NCI-H82 (cell line): ENCODE data around the gene ZCCHC4.

Source experiments
- DNase-seq: peaks from one replicate; lab custom pipeline; 2025; lab: John Stamatoyannopoulos, UW

ZCCHC4 gene, protein sequence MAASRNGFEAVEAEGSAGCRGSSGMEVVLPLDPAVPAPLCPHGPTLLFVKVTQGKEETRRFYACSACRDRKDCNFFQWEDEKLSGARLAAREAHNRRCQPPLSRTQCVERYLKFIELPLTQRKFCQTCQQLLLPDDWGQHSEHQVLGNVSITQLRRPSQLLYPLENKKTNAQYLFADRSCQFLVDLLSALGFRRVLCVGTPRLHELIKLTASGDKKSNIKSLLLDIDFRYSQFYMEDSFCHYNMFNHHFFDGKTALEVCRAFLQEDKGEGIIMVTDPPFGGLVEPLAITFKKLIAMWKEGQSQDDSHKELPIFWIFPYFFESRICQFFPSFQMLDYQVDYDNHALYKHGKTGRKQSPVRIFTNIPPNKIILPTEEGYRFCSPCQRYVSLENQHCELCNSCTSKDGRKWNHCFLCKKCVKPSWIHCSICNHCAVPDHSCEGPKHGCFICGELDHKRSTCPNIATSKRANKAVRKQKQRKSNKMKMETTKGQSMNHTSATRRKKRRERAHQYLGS

DNA sequence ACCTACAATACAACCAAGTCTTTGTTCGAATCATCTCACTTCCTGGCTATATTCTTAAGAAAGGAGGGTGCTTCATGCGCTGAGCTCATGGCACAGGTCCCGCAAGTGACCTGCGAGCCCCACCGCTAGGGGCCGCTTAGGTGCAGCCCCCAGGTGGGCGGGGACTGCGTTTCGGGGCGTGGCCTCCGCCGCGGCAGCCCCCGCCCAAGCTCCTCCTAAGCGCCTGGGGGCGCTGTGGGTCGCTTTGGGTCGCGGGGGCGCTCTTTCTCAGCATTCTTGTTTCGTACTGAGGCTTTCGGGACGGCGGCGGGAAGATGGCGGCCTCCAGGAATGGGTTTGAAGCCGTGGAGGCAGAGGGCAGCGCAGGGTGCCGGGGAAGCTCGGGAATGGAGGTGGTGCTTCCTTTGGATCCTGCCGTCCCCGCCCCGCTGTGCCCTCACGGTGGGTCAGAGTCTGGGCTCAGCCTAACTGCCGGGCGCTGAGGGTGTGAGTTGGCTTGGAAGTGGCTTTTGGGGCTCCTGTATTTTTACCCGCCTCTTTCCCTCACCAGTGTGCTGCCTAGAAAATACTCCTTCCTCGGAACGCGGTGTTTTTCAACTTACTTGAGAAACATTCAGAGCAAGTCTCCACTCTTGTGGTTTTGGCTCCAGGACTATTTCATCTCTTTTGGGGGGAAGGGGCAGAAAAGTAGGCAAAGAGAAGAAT, at the start of gene ZCCHC4:
ZCCHC4 (plus strand) TSS at position 279 of the 705 bp plus-strand sequence; CDS start at position 315, 36 bp downstream.
- peak; percentile 89 for DNase-seq

DNA sequence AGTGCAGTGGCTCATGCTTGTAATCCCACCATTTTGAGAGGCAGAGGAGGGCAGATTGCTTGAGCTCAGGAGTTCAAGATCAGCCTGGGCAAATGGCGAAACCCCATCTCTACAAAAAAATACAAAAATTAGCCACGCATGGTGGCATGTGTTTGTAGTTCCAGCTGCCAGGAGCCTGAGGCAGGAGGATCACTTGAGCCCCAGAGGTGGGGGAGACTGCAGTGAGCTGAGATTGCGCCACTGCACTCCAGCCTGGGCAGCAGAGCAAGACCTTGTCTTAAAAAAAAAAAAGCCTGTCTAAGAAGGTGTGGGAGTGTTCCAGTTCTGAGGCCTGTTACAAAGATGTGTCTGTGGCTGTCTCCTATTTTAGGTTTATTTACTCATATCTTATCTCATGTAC, 40.7 kb upstream of the ZCCHC4 start:
- DNase-seq = no peak

DNA sequence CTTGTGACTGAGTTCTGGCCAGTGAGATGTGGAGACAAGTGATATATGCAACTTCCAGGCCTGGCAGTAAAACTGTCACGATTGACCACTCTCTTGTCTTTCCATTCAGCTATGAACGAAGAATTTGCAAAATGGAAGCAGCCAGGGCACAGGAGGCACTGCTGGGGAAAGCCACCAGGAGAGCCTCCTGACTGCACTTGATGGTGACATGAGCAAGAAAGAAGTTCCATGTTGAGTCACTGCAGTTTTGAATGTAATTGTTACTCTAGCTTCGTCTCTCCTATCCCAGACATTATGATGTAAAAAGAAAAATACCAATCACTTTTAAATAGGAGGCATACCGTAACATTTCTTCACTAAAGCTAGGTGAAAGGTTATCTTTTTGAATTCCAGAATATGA, 32.4 kb upstream of the ZCCHC4 start:
- no peak for DNase-seq

DNA sequence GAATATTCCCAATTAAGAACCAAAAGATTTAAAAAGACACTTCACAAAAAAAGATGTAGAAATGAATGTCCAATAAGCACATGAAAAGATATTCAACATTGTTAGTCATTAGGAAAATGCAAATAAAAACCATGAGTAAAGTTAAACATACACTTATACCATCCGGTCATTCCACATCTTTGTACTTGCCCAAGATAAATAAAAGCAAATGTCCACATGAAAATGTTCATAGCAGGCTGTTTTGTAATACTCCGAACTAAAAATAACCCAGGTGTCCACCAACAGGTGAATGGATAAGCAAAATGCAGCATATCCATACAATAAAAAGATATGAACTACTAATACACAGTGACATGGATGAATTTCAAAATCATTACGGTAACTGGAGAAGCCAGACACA, 28.6 kb upstream of the ZCCHC4 start:
- DNase-seq = no peak

DNA sequence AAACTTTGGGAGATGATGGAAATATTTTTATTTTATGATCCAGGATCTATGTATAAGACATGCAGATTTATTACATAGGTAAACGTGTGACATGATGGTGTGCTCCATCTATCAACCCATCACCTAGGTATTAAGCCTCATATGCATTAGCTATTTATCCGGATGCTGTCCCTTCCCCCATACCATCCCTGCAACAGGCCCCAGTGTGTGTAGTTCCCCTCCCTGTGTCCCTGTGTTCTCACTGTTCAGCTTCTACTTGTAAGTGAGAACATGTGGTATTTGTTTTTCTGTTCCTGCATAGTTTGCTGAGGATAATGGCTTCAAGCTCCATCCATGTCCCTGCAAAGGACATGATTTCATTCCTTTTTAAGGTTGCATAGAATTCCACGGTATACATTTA, 28.1 kb upstream of the ZCCHC4 start:
- DNase-seq = no peak

DNA sequence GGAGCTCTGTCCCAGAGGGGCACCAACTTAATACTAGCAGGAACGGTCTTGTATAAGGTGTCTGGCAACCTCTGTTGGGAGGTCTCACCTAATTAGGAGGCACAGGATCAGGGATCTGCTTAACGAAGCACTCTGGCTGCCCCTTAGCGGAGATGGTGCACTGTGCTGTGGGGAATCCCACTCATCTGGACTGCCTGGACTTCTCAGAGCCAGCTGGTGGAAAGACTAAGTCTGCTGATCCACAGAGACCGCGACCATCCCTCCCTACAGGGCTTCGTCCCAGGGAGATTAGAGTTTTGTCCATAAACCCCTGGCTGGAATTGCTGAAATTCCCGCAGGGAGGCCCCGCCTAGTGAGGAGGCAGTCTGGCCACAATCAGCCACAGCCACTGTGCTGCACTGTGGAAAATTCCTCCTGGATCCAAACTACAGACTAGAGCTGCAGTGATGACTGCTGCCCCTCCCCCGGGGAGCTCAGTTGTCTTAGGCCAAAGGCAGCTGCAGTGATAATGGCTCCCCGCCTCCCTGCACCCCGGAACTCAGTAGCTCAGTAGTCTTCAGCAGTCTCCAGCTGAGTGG, 22.0 kb upstream of the ZCCHC4 start:
- DNase-seq = peak; percentile 17

DNA sequence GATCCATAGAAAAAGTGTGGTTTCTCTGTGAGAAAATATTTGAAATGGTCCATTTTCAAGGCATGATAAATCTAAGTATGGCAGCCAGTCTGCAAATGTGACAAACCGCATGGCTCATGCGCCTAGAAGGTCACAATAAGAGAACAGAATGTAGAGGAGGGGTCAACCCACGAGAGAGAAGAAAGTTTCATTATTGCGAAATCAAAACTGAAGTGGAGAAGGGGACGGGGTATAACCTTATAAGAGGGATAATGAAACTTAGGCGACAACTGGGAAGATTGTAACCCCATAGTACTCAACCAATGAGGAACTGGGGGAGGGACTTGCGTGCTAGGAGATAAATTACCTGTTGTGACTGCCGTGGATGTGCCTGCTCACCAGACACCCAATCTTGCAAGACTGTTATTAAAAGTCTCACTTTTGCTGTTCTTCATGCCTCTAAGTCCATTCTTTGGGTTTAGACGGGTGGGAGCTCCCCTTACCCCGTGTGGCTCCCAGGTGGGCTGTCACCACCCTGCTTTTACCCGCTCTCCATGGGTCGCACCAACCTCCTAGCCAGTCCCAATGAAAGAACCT, 21.3 kb upstream of the ZCCHC4 start:
- DNase-seq = no peak

DNA sequence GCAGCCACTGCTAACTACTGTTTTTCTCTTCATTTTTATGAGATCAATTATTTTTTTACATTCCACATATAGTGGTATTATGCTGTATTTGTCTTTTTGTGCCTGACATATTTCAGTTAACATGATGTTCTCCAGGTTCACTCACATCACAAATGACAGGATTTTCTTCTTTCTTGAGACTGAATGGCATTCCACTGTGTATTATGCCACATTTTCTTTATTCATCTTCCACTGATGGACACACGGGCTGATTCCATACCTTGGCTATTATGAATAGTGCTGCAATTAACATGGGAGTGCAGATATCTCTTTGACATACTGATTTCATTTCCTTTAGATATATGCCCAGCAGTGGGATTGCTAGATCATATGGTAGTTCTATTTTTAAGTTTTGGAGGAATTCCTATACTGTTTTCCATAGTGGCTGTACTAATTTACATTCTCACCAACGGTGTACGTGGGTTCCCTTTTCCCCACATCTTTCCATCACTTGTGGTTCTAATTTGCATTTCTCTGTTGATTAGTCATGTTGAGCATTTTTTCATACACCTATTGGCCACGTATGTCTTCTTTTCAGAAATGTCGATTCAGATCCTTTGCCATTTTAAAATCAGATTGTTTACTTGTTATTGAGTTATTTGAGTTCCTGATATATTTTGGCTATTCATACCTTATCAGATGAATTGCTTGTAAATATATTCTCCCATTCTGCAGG, 14.9 kb upstream of the ZCCHC4 start:
- DNase-seq = no peak

DNA sequence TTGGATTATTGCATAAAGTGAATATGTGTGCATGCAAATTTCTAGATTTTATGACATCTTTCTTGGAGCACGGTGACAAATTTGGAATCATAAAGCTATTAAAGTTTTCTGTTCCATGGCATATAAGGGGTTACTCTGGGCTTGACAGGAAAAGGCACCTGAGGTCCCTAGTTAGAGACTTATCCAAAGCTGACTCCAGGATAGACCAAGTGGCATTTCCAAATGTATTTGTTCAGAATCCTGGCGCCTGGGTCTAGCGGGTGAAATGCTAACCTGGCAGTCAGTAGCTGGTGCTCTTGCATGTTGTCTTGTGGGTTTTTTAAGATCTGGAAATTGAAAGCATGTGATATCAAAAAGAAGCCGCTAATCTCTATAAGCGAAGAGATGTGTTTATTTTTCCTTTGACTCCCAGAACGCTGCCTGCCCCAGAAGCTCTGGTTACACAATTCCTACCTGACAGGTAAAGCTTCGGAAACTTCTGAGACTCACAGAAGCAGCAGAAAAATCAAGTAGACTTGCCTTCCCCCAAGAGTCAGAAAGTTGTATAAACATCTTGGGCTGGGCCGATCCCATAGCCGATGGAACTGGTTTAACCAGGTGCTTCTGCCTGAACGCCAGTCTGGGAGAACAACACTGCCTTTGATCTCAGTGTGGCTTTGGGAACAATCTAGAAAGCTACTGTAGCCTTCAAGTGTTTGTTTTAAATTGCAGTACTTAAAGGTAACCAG, 12.9 kb upstream of the ZCCHC4 start:
- DNase-seq = no peak

DNA sequence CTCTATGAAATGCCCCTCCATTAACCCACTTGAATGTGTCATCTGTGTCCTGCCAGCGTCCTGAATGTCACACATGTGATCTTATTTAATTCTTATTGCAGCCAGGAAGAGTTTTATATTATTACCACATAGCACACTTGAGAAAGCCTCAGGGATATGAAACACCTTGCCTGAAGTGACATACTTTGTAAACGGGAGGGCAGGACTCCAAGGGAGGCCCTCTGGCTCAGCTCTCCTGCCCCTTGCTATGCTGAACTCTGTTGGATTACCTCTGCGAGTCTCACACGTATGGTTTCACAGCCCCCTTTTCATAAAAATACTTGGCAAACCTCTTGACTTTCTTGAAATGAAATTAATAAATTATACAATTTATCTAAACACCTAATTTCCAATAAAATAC, 11.1 kb upstream of the ZCCHC4 start:
- DNase-seq = no peak

DNA sequence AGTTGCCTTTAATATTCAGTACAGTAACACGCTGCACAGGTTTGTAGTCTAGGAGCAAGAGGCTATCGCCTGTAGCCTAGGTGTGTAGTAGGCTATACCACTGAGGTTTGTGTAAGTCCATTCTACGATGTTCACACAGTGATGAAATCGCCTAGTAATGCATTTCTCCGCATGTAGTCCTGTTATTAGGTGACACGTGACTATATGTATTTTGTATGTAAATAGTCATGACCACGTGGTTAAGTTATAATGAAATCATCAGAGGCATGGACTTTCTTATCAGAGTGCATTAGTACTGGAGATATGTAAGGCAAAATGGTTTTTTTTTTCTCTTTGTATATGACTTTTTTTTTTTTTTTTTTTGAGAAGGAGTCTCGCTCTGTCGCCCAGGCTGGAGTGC, 9.9 kb upstream of the ZCCHC4 start:
- no peak for DNase-seq

DNA sequence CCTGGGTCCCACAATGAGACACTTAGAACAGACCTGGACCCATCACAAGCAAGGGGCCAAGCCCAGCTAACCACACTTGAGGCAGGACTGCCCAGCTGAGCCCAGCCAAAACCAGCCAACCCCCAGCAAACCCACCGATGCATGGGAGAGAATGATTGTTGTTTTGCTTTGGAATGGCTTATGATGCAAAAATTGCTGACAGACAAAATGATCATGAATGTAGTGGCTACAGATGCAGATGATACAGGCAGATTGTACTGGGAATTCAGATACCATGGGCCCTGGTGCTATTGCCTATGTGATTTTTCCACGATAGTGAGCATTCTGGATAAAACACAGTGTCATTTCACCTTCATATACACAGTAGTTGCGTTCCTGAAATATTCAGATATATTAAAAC, 9.0 kb upstream of the ZCCHC4 start:
- DNase-seq = no peak

DNA sequence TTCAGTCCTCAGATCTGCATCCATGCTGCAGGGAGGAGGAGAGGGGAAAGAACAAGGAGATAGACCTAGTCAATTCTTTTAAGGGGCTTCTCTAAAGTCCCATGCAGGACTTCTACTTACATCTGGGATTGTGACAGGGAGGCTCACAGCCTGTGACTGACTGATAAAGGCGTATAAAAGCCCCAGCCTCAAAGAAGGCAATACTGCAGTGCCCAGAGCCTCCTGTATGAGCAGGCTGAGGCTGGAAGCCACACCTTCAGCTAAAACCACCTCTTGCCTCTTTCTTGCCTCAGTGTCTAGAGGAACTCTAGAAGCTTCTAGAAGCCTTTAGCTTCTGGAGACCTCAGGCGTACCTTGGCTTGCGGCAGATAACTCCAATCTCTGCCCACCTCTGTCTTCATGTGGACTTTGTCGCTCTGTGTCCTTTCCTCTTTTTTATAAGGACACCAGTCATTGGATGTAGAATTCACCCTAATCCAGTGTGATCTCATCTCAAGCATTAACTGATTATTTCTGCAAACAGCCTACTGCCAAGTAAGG, 6.0 kb upstream of the ZCCHC4 start:
- no peak for DNase-seq

DNA sequence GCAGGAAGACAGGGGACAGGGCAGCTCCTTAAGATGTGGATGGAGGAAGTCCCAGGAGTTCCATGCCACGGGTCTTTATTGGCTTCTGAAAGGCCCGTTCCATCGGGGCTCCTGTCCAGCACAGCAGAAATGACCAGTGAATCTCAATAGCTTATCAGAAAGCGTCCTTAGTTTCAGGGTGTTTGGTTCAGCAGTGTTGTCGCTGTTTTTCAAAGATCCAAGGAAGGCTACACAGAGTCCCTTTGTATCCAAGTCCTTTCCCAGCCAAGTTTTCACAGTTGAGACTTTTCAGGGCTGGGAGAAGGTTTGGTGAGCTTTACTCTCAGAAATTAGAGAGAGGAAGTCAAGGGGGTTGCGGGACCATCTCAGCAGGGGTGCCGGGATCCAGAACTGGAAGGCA, 5.0 kb upstream of the ZCCHC4 start:
- DNase-seq = no peak

DNA sequence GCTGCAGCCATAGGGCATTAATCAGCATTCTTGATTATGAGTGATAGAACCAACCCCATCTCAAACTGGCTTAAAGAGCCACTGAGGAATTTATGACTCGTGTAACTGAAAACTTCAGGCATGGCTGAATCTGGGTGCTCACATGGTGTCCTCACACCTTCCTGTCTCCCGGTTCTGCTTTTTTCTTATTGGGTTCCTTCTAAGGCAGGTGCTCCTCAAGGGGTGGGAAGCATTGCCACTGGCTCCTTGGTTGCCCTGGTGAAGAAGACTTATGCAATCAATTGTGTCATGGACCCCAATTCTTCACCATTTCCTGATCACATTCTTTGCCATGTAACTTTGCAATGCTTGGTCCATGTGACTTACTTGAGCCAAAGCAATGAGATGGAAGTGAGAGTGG, 4.3 kb upstream of the ZCCHC4 start:
- no peak for DNase-seq

DNA sequence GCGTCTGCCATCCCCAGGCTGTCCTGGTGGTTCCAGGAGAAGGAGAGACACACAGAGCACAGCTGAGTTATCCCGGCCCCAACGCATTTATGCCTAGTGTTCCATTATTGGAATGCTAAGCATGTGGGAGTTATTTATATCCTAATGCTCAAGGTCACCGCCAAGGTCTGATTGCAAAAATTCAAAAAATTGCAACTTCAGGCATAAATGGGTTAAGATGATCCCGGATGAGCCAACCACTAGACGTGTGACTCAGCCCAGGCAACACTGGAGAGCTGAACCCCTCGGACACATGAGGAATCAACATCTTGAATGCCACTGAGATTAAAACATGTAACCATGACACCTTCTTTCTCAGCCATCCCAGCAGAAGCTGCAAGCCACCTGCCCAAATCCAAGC, 3.8 kb upstream of the ZCCHC4 start:
- no peak for DNase-seq

DNA sequence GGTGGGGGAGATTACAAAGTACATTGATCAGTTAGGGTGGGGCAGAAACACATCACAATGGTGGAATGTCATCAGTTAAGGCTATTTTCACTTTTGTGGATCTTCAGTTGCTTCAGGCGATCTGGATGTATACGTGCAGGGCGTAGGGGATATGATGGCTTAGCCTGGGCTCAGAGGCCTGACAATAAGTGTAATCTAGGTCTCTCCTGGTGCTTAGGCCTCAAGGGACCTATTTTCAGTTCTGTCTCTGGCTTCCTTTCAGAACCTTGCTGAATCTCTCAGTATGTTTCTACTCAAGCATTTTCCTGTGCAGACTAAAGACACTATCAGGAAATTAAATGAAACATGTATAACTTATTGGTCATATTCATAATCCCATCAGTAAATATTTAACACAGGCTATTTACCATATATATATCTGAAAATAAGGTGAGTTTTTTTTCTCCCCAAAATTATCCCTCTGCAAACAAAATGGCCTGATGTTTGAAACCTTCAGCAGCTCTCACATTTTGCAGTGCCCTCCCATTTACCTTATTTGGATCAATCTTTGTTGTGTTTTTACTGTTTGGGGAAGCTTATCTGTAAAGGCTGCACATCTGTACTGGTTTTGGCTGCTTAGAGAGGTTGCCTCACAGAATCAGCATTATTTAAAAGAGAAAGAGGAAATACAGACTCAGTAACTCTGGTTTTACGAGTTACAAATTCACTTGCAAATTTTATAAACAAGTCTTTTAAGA, 2.3 kb upstream of the ZCCHC4 start:
- peak; percentile 0 for DNase-seq

DNA sequence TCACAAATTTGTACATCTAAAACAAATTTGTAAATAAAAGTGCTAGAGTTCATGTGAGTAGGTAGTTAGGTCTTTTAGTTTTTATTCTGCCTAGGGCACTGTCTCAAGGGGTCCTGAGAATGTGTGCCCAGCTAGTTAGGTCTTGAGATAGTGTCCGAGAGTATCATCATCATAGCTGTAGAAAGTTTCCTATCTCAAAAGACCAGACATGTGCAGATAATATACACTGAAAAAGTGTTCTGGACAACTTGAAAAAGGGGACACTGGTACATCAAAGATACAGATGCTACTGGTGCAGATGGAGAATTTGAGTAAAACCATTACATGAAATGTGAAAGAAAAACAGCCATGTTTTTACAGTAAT, 1.8 kb upstream of the ZCCHC4 start:
- DNase-seq = no peak

DNA sequence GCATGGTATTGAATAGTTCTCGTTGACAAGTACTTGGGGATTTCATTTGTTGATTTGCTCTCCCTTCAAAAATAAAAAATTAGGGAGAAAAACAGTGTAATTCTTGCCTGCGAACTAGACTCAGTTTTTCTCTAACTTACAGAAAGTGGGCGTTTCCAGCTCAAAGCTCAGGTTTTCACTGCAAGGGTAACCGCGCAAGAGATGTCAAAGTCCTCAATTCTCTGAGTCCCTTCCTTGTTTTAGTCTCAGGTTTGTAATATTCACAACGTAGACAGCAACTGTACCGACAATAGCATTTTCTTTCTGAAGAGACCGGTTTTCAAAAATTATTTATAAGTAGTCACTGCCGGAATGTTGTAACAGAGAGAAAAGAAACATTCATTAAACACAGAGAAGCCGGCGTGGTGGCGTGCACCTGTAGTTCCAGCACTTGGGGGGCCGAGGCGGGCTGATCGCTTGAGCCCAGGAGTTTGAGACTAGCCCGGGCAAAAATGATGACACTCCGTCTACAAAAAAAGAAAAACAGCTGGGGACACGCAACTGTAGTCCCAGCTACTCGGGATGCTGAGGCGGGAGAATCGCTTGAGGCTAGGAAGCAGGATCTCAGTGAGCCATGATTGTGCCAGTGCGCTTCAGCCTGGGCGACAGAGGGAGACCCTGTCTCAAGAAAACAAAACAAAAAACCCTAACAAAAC, 774 bp downstream of the ZCCHC4 start:
- peak; percentile 33 for DNase-seq

DNA sequence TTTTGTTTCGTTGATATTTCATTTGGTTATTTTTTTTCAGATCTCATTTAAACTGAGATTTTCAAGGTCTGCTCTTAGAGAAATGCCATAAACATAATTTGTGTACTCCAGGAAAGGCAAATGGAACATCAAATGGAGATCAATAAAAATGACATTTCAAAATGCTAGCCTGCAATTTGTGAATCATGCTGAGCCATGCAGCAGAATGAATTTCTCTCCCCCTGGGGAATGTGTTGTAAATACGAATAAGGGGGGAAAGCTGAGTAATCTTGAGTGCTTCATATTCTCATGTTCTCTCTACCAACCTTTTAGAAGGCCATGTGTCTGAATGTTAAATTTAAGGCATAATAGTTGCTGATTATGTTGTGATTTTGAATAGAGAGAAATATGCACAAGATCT, 7.8 kb downstream of the ZCCHC4 start:
- DNase-seq = no peak
